SK-N-SH (cell line): ENCODE measurements around the gene TEAD4. TPM values are rescaled to one million over a fixed set of nuclear protein-coding genes. Genes with fewer than 3 reads are reported as not detected.

ENCODE experiments used
- CTCF ChIA-PET: fragments of 300-600, 350-600 bp; formaldehyde crosslinking; extraction: SDS; loops from one replicate; lab custom pipeline; 2021; lab: Yijun Ruan, JAX
- POLR2A ChIA-PET: fragments of 350-600 bp; sonication (Branson Sonifier 250); formaldehyde crosslinking; extraction: SDS; loops from one replicate; lab custom pipeline; 2020; ENCODE audit warnings: antibody characterized with exemption, inconsistent platforms; lab: Yijun Ruan, JAX
- DNase-seq: peaks from one replicate; pipeline ENCODE4 v3.0.0; 2012
- H2AFZ ChIP-seq: fragments of 200-600 bp; sonication (generic); 2 replicates; pipeline ENCODE4 v1.8.1; 2016; ENCODE audit warnings: antibody characterized with exemption, mild to moderate bottlenecking, low read depth
- H3F3A ChIP-seq: fragments of 200-600 bp; sonication (generic); replicated peaks from 2 replicates; pipeline ENCODE3; 2016; ENCODE audit warnings: antibody characterized with exemption, mild to moderate bottlenecking; ENCODE audit not compliant: insufficient read depth
- H3K27ac ChIP-seq, 2 experiments: fragments of 200-500 bp in 1 of 2; fragments of 200-600 bp in 1 of 2; sonication (Bioruptor generic) in 1 of 2; sonication (generic), shearing (Covaris generic) in 1 of 2; 2 replicates each; pipeline versions ENCODE4 v1.5.1 to v1.6.1; 2014 to 2016; ENCODE audit warnings: low read depth in 2 of 2, inconsistent platforms in 1 of 2, low read length in 1 of 2, mild to moderate bottlenecking in 1 of 2, mixed read lengths in 1 of 2
- H3K27me3 ChIP-seq: fragments of 200-600 bp; sonication (generic), shearing (Covaris generic); 2 replicates; pipeline ENCODE4 v1.6.1; 2016; ENCODE audit warnings: mixed run types; ENCODE audit not compliant: insufficient read depth
- H3K36me3 ChIP-seq, 2 experiments: fragments of 200-500 bp in 1 of 2; fragments of 200-600 bp in 1 of 2; sonication (Bioruptor generic) in 1 of 2; sonication (generic) in 1 of 2; replicated peaks in 1 of 2; 2 replicates each; pipeline versions ENCODE3 to v1.5.1; 2014 to 2016; ENCODE audit warnings: low read length in 1 of 2, mild to moderate bottlenecking in 1 of 2; ENCODE audit not compliant: insufficient read depth in 2 of 2, control insufficient read depth in 1 of 2
- H3K4me1 ChIP-seq, 2 experiments: fragments of 200-500 bp in 1 of 2; fragments of 200-600 bp in 1 of 2; sonication (Bioruptor generic) in 1 of 2; sonication (generic), shearing (Covaris generic) in 1 of 2; 2 replicates each; pipeline versions ENCODE4 v1.5.1 to v1.6.1; 2014 to 2016; ENCODE audit warnings: low read depth in 1 of 2, low read length in 1 of 2, mixed run types in 1 of 2; ENCODE audit not compliant: insufficient read depth in 2 of 2, control insufficient read depth in 1 of 2
- H3K4me2 ChIP-seq: fragments of 200-600 bp; sonication (generic), shearing (Covaris generic); 2 replicates; pipeline ENCODE4 v1.6.1; 2017; ENCODE audit warnings: mixed run types
- H3K4me3 ChIP-seq, 2 experiments: fragments of 200-500 bp in 1 of 2; fragments of 200-600 bp in 1 of 2; sonication (Bioruptor generic) in 1 of 2; sonication (generic), shearing (Covaris generic) in 1 of 2; 2 replicates each; pipeline versions ENCODE4 v1.5.1 to v1.8.1; 2014 to 2016; ENCODE audit warnings: low read depth in 2 of 2, inconsistent platforms in 1 of 2, low read length in 1 of 2, mild to moderate bottlenecking in 1 of 2, mixed read lengths in 1 of 2, moderate library complexity in 1 of 2
- H3K79me2 ChIP-seq: fragments of 200-600 bp; sonication (generic); 2 replicates; pipeline ENCODE4 v1.8.1; 2017; ENCODE audit warnings: mild to moderate bottlenecking; ENCODE audit not compliant: insufficient read depth
- H3K9ac ChIP-seq: fragments of 200-600 bp; sonication (generic); 2 replicates; pipeline ENCODE4 v1.6.1; 2017; ENCODE audit warnings: mixed run types
- H3K9me2 ChIP-seq: fragments of 200-600 bp; sonication (generic); 2 replicates; pipeline ENCODE4 v1.6.1; 2017; ENCODE audit warnings: mixed run types
- H3K9me3 ChIP-seq: fragments of 200-600 bp; sonication (generic); 2 replicates; pipeline ENCODE4 v1.6.1; 2017; ENCODE audit warnings: mixed run types, mild to moderate bottlenecking, moderate library complexity
- H4K20me1 ChIP-seq: fragments of 200-600 bp; sonication (generic); 2 replicates; pipeline ENCODE4 v1.6.1; 2017; ENCODE audit warnings: mild to moderate bottlenecking, mixed run types; ENCODE audit not compliant: insufficient read depth
- FOXJ3 ChIP-seq: sonication (generic); formaldehyde crosslinking; IDR thresholded peaks from 2 replicates; pipeline ENCODE4 v1.5.1; 2020; ENCODE audit warnings: mild to moderate bottlenecking, missing genetic modification reagents
- GABPA ChIP-seq: IDR thresholded peaks from 2 replicates; pipeline ENCODE4 v1.4.0; 2012; ENCODE audit warnings: low read depth, mild to moderate bottlenecking
- GATA2 ChIP-seq: sonication (generic); formaldehyde crosslinking; IDR thresholded peaks from 2 replicates; pipeline ENCODE4 v1.5.0; 2020; ENCODE audit warnings: mild to moderate bottlenecking, missing genetic modification reagents
- JUND ChIP-seq: IDR thresholded peaks from 2 replicates; pipeline ENCODE4 v1.4.0; 2012
- MEF2A ChIP-seq: IDR thresholded peaks from 2 replicates; pipeline ENCODE4 v1.4.0; 2012; ENCODE audit warnings: low read depth, borderline replicate concordance
- MXI1 ChIP-seq: IDR thresholded peaks from 2 replicates; pipeline ENCODE4 v1.6.1; 2012; ENCODE audit warnings: mild to moderate bottlenecking, low read depth, low read length, improper control_type of control experiment
- NFIC ChIP-seq: IDR thresholded peaks from 2 replicates; pipeline ENCODE4 v1.4.0; 2012; ENCODE audit warnings: borderline replicate concordance
- POLR2AphosphoS5 ChIP-seq: IDR thresholded peaks from 2 replicates; pipeline ENCODE4 v1.6.1; 2012; ENCODE audit warnings: low read depth, low read length
- RAD21 ChIP-seq: IDR thresholded peaks from 2 replicates; pipeline ENCODE4 v1.6.1; 2012; ENCODE audit warnings: mild to moderate bottlenecking, low read length
- RCOR1 ChIP-seq: fragments of 150-350 bp; IDR thresholded peaks from 2 replicates; pipeline ENCODE4 v1.6.1; 2017; ENCODE audit warnings: antibody characterized with exemption, low read length
- RFX5 ChIP-seq: IDR thresholded peaks from 2 replicates; pipeline ENCODE4 v1.6.1; 2012; ENCODE audit warnings: mild to moderate bottlenecking, improper control_type of control experiment, low read length
- RXRA ChIP-seq: IDR thresholded peaks from 2 replicates; pipeline ENCODE4 v1.4.0; 2012; ENCODE audit warnings: low read depth, mild to moderate bottlenecking, borderline replicate concordance
- SMC3 ChIP-seq: IDR thresholded peaks from 2 replicates; pipeline ENCODE4 v1.6.1; 2012; ENCODE audit warnings: low read depth, low read length, improper control_type of control experiment
- TAF1 ChIP-seq: IDR thresholded peaks from 2 replicates; pipeline ENCODE4 v1.6.1; 2012; ENCODE audit warnings: low read depth, mild to moderate bottlenecking, low read length, moderate library complexity, borderline replicate concordance
- TCF12 ChIP-seq: IDR thresholded peaks from 2 replicates; pipeline ENCODE4 v1.4.0; 2012
- WGBS: methylation state at CpG from one replicate; pipeline ENCODE4 v1.1.6; 2017; ENCODE audit warnings: low lambda C conversion rate; 5-methylcytosine and 5-hydroxymethylcytosine counted together
- polyA plus RNA-seq, 3 experiments: library from polyadenylated mRNA; depleted of rRNA; stranded (reverse); fragments of >200 nt; gene quantifications; 2 replicates each; pipeline ENCODE4 v1.2.3, GENCODE V29; 2012
- TF ChIP-seq, protein P1 (sequence below): IDR thresholded peaks from 2 replicates; pipeline ENCODE4 v1.4.0; 2012; ENCODE audit warnings: low read depth, borderline replicate concordance
- TF ChIP-seq, protein P2 (sequence below): IDR thresholded peaks from 2 replicates; pipeline ENCODE4; 2012
- TF ChIP-seq, protein P3 (sequence below): IDR thresholded peaks from 2 replicates; pipeline ENCODE4 v1.6.1; 2012; ENCODE audit warnings: mild to moderate bottlenecking, low read depth, low read length, moderate library complexity
- TF ChIP-seq, protein P4 (sequence below): fragments of 150-350 bp; IDR thresholded peaks from 2 replicates; pipeline ENCODE4 v1.6.1; 2016; ENCODE audit warnings: mild to moderate bottlenecking, low read depth, low read length
- TF ChIP-seq, protein P5 (sequence below): IDR thresholded peaks from 2 replicates; pipeline ENCODE4 v1.4.0; 2012; ENCODE audit warnings: low read depth

Gene TEAD4
- polyA plus RNA-seq, 1 of the 3 experiments (the other 2 are of a cell fraction), result 27.1 TPM

DNA sequence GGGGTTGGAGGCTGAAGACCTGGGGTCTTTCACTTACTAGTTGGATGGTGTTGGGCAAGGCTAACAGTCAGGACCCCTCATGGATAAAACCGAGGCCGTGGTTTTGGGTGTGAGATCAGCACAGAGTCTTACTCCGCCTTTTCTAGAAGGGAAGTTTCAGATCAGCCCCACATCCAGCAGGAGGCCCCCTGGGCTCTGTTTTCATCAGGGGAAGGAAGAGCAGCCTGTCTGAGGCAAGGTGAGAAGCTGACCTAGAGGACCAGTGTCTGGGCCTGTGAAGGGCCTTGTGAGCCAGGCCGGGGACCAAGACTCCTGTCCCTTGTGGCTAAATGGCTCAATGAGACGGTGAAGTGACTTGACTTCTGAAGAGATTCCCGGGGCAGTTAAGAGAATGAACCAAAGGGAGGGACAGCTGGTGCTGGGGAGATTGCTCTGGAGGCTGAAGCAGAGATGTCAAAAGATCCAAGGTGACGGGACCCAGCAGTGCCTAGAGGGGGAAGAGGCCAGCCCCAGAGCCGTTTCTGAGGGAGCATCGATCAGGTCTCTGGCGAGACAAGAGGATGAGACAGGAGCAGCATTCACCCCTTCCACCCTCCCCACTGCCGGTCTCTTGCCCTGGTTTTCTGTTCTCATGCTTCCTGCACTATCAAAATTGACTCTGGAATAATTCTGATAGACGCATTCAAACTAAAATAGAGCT lies 77.9 kb downstream of the TEAD4 start:
- no peaks in the 10 kb centered on the region for H3K79me2 ChIP-seq
- H3K9me2 ChIP-seq, result no peaks in the 10 kb centered on the region
- 88% methylated on average over 11 of the region's 12 CpGs for WGBS
- no peak overlapping the region for H2AFZ ChIP-seq
- CTCF ChIA-PET, result interaction anchor here (0.7 to 1.6 kb wide), 4 partner anchors 94 to 183 kb away, joined by 3 to 5 read pairs (median 4); no protein-coding TSS in a partner anchor
- H3K4me2 ChIP-seq, result no peak overlapping the region
- no peak overlapping the region for H3K9ac ChIP-seq
- DNase-seq, result no peak
- H3K36me3 ChIP-seq, result peaks cover 3 to 24% of the 10 kb centered on the region in 2 experiments
- H3K4me3 ChIP-seq, result no peak overlapping the region
- POLR2A ChIA-PET, result no interaction called here
- no peaks in the 10 kb centered on the region for H3F3A ChIP-seq
- no peaks in the 10 kb centered on the region for H3K27me3 ChIP-seq
- H3K27ac ChIP-seq, result no peak overlapping the region
- TF ChIP-seq, protein P1, sequence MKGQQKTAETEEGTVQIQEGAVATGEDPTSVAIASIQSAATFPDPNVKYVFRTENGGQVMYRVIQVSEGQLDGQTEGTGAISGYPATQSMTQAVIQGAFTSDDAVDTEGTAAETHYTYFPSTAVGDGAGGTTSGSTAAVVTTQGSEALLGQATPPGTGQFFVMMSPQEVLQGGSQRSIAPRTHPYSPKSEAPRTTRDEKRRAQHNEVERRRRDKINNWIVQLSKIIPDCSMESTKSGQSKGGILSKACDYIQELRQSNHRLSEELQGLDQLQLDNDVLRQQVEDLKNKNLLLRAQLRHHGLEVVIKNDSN, result no peak
- TF ChIP-seq MXI1 (no peak), JUND (no peak), FOXJ3 (CRISPR knock-in tag) (no peak), GATA2 (no peak), RAD21 (no peak), SMC3 (no peak), GABPA (no peak)
- TF ChIP-seq, protein P2, sequence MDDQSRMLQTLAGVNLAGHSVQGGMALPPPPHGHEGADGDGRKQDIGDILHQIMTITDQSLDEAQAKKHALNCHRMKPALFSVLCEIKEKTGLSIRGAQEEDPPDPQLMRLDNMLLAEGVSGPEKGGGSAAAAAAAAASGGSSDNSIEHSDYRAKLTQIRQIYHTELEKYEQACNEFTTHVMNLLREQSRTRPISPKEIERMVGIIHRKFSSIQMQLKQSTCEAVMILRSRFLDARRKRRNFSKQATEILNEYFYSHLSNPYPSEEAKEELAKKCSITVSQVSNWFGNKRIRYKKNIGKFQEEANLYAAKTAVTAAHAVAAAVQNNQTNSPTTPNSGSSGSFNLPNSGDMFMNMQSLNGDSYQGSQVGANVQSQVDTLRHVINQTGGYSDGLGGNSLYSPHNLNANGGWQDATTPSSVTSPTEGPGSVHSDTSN, result no peak
- TF ChIP-seq, protein P3, sequence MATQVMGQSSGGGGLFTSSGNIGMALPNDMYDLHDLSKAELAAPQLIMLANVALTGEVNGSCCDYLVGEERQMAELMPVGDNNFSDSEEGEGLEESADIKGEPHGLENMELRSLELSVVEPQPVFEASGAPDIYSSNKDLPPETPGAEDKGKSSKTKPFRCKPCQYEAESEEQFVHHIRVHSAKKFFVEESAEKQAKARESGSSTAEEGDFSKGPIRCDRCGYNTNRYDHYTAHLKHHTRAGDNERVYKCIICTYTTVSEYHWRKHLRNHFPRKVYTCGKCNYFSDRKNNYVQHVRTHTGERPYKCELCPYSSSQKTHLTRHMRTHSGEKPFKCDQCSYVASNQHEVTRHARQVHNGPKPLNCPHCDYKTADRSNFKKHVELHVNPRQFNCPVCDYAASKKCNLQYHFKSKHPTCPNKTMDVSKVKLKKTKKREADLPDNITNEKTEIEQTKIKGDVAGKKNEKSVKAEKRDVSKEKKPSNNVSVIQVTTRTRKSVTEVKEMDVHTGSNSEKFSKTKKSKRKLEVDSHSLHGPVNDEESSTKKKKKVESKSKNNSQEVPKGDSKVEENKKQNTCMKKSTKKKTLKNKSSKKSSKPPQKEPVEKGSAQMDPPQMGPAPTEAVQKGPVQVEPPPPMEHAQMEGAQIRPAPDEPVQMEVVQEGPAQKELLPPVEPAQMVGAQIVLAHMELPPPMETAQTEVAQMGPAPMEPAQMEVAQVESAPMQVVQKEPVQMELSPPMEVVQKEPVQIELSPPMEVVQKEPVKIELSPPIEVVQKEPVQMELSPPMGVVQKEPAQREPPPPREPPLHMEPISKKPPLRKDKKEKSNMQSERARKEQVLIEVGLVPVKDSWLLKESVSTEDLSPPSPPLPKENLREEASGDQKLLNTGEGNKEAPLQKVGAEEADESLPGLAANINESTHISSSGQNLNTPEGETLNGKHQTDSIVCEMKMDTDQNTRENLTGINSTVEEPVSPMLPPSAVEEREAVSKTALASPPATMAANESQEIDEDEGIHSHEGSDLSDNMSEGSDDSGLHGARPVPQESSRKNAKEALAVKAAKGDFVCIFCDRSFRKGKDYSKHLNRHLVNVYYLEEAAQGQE, result no peak
- no peaks in the 10 kb centered on the region; the same call in 1 of the 2 replicates for H4K20me1 ChIP-seq
- H3K9me3 ChIP-seq, result no peaks in the 10 kb centered on the region
- peaks cover 0 to 5% of the 10 kb centered on the region in 2 experiments; a peak in 1 of 4 replicates for H3K4me1 ChIP-seq

DNA sequence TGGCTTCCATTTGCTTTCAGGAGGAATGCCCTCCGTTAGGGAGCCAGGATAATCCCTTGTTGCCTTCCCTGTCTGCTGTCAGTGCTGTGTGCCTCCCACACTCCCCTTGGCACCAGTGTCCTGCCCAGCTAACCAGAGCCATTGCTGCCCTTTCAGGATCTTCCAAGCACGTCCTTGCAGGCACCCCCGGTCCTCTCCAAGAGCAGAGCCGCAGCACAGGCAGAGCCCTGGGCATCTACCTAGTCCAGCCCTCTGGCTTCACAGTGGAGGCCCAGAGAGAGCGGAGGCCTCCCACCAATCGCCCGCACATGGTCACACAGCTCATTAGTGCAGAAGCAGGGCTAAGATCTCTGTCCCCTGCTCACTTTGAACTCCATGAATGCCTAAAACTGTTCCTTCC lies 79.0 kb downstream of the TEAD4 start:
- Histone ChIP-seq H3K4me3 (no peak overlapping the region), H3K9me2 (no peaks in the 10 kb centered on the region), H3K9me3 (no peaks in the 10 kb centered on the region), H2AFZ (no peak overlapping the region), H3K36me3 (peaks cover 5 to 27% of the 10 kb centered on the region in 2 experiments), H3K27ac (no peak overlapping the region), H3F3A (no peaks in the 10 kb centered on the region), H3K4me2 (no peak overlapping the region), H3K79me2 (no peaks in the 10 kb centered on the region), H3K4me1 (peaks cover 0 to 5% of the 10 kb centered on the region in 2 experiments; a peak in 1 of 4 replicates), H3K27me3 (no peaks in the 10 kb centered on the region), H4K20me1 (no peaks in the 10 kb centered on the region; the same call in 1 of the 2 replicates), H3K9ac (no peak overlapping the region)
- TF ChIP-seq TCF12 (no peak), MXI1 (no peak), RCOR1 (no peak), RXRA (no peak), MEF2A (no peak), NFIC (no peak), GABPA (no peak), FOXJ3 (CRISPR knock-in tag) (no peak), RFX5 (no peak), POLR2AphosphoS5 (no peak), TAF1 (no peak)
- TF ChIP-seq, protein P4, sequence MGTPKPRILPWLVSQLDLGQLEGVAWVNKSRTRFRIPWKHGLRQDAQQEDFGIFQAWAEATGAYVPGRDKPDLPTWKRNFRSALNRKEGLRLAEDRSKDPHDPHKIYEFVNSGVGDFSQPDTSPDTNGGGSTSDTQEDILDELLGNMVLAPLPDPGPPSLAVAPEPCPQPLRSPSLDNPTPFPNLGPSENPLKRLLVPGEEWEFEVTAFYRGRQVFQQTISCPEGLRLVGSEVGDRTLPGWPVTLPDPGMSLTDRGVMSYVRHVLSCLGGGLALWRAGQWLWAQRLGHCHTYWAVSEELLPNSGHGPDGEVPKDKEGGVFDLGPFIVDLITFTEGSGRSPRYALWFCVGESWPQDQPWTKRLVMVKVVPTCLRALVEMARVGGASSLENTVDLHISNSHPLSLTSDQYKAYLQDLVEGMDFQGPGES, result no peak
- TF ChIP-seq, protein P5, sequence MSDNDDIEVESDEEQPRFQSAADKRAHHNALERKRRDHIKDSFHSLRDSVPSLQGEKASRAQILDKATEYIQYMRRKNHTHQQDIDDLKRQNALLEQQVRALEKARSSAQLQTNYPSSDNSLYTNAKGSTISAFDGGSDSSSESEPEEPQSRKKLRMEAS, result no peak
- DNase-seq, result no peak
- CTCF ChIA-PET, result interaction anchor here (1.0 to 1.6 kb wide), 3 partner anchors 95 to 185 kb away, joined by 4 to 5 read pairs (median 4); no protein-coding TSS in a partner anchor
- POLR2A ChIA-PET, result no interaction called here
- 88% methylated on average over 2 of the region's 7 CpGs for WGBS
